GM23338 (cell line): ENCODE measurements around the gene ERI2. TPM values are rescaled to one million over a fixed set of nuclear protein-coding genes. Genes with fewer than 3 reads are reported as not detected.

Source experiments
- ATAC-seq: fragments of 200-7000 bp; cut with Tn5 transposase; 3 replicates; pipeline ENCODE4 v1.9.1; 2020
- DNase-seq: peaks from one replicate; pipeline ENCODE4 v3.0.0-alpha.2; 2015; ENCODE audit warnings: low spot score
- H2AFZ ChIP-seq: fragments of 200-600 bp; sonication (generic); 2 replicates; pipeline ENCODE4 v1.8.0; 2016; ENCODE audit warnings: antibody characterized with exemption, mild to moderate bottlenecking, moderate library complexity
- H3F3A ChIP-seq: fragments of 200-600 bp; sonication (generic); replicated peaks from 2 replicates; pipeline ENCODE4 v1.8.0; 2017; ENCODE audit warnings: antibody characterized with exemption, mixed run types, low read depth
- H3K27ac ChIP-seq: fragments of 200-600 bp; sonication (generic); 2 replicates; pipeline ENCODE4 v1.6.1; 2016; ENCODE audit warnings: low read depth
- H3K27me3 ChIP-seq: fragments of 200-600 bp; sonication (generic); 2 replicates; pipeline ENCODE4 v1.8.0; 2016; ENCODE audit warnings: mild to moderate bottlenecking, mixed run types, moderate library complexity; ENCODE audit not compliant: insufficient read depth
- H3K36me3 ChIP-seq: fragments of 200-600 bp; sonication (generic); 2 replicates; pipeline ENCODE4 v1.8.0; 2016; ENCODE audit warnings: mild to moderate bottlenecking; ENCODE audit not compliant: insufficient read depth
- H3K4me1 ChIP-seq: fragments of 200-600 bp; sonication (generic); 2 replicates; pipeline ENCODE4 v1.8.0; 2016; ENCODE audit warnings: mild to moderate bottlenecking, moderate library complexity; ENCODE audit not compliant: insufficient read depth
- H3K4me2 ChIP-seq: fragments of 200-600 bp; sonication (generic); 2 replicates; pipeline ENCODE4 v1.7.1; 2017; ENCODE audit warnings: mixed run types
- H3K4me3 ChIP-seq: fragments of 200-600 bp; sonication (generic); 2 replicates; pipeline ENCODE4 v1.6.1; 2016; ENCODE audit warnings: mixed run types
- H3K79me2 ChIP-seq: fragments of 200-600 bp; sonication (generic); replicated peaks from 2 replicates; pipeline ENCODE4 v1.8.0; 2017; ENCODE audit warnings: mild to moderate bottlenecking; ENCODE audit not compliant: insufficient read depth
- H3K9me2 ChIP-seq: fragments of 200-600 bp; sonication (generic); 2 replicates; pipeline ENCODE4 v1.8.0; 2017; ENCODE audit not compliant: insufficient read depth
- H4K20me1 ChIP-seq: fragments of 200-600 bp; sonication (generic); replicated peaks from 2 replicates; pipeline ENCODE4 v1.8.0; 2017; ENCODE audit warnings: mild to moderate bottlenecking; ENCODE audit not compliant: insufficient read depth
- H3K27ac Mint-ChIP-seq: 2 replicates; pipeline ENCODE4 v1.8.0; 2020; ENCODE audit warnings: inconsistent platforms, mild to moderate bottlenecking, moderate library complexity, mixed read lengths
- H3K27me3 Mint-ChIP-seq: 3 replicates; pipeline ENCODE4 v1.8.0; 2022; ENCODE audit warnings: low read depth, mild to moderate bottlenecking, moderate library complexity, mixed read lengths, inconsistent platforms; ENCODE audit not compliant: insufficient read depth, poor library complexity
- H3K36me3 Mint-ChIP-seq: 3 replicates; pipeline ENCODE4 v1.8.0; 2021; ENCODE audit warnings: low read depth, mild to moderate bottlenecking, inconsistent platforms, moderate library complexity, mixed read lengths
- H3K4me1 Mint-ChIP-seq: 3 replicates; pipeline ENCODE4 v1.8.0; 2020; ENCODE audit warnings: mild to moderate bottlenecking, inconsistent platforms, mixed read lengths
- H3K4me3 Mint-ChIP-seq: 3 replicates; pipeline ENCODE4 v1.8.0; 2021; ENCODE audit warnings: moderate library complexity, mild to moderate bottlenecking, inconsistent platforms, mixed read lengths
- H3K9me3 Mint-ChIP-seq: 3 replicates; pipeline ENCODE4 v1.8.0; 2020; ENCODE audit warnings: moderate library complexity, mild to moderate bottlenecking, inconsistent platforms, mixed read lengths
- CREB1 ChIP-seq: fragments of 250-450 bp; sonication (Bioruptor Pico); IDR thresholded peaks from 2 replicates; pipeline ENCODE4 v1.5.0; 2020; ENCODE audit warnings: low read depth, mild to moderate bottlenecking, moderate library complexity
- ETS1 ChIP-seq: IDR thresholded peaks from 2 replicates; pipeline ENCODE4 v1.6.1; 2016; ENCODE audit warnings: antibody characterized with exemption
- EZH2 ChIP-seq: fragments of 200-600 bp; sonication (generic); IDR thresholded peaks from one replicate; pipeline ENCODE4 v1.8.0; 2017; ENCODE audit warnings: antibody characterized with exemption, mild to moderate bottlenecking, low read depth; ENCODE audit not compliant: unreplicated experiment
- EZH2phosphoT487 ChIP-seq: fragments of 200-600 bp; sonication (generic); IDR thresholded peaks from one replicate; pipeline ENCODE4 v1.8.1; 2018; ENCODE audit warnings: antibody characterized with exemption; ENCODE audit not compliant: unreplicated experiment
- JUNB ChIP-seq: IDR thresholded peaks from one replicate; pipeline ENCODE4 v1.6.1; 2016; ENCODE audit warnings: antibody characterized with exemption; ENCODE audit not compliant: unreplicated experiment
- NANOG ChIP-seq: IDR thresholded peaks from 2 replicates; pipeline ENCODE4 v1.6.1; 2016; ENCODE audit warnings: antibody characterized with exemption, borderline replicate concordance
- POLR2AphosphoS5 ChIP-seq: IDR thresholded peaks from 2 replicates; pipeline ENCODE4 v1.6.1; 2016; ENCODE audit warnings: antibody characterized with exemption, low read depth
- REST ChIP-seq: IDR thresholded peaks from one replicate; pipeline ENCODE4 v1.6.1; 2018; ENCODE audit warnings: antibody characterized with exemption; ENCODE audit not compliant: unreplicated experiment
- STAT1 ChIP-seq: IDR thresholded peaks from one replicate; pipeline ENCODE4 v1.6.1; 2016; ENCODE audit warnings: antibody characterized with exemption; ENCODE audit not compliant: unreplicated experiment
- ZNF114 ChIP-seq: fragments of 250-450 bp; sonication (Bioruptor Pico); IDR thresholded peaks from 2 replicates; pipeline ENCODE4 v1.5.0; 2020; ENCODE audit warnings: mild to moderate bottlenecking, moderate library complexity
- ZNF331 ChIP-seq: fragments of 250-450 bp; sonication (Bioruptor Pico); IDR thresholded peaks from 2 replicates; pipeline ENCODE4 v1.5.0; 2020; ENCODE audit warnings: low read depth, mild to moderate bottlenecking, moderate library complexity
- polyA plus RNA-seq: library from polyadenylated mRNA; unstranded; fragments of >200 nt; fragmentation: Nextera tagmentation; extraction: Ambion mirVana; gene quantifications from 2 replicates; pipeline ENCODE4 v1.2.1, GENCODE V29; 2016
- total RNA-seq: library from RNA; depleted of rRNA; stranded (reverse); fragments of >200 nt; shearing (Covaris generic); gene quantifications from 2 replicates; pipeline ENCODE4 v1.2.3, GENCODE V29; 2014
- TF ChIP-seq, protein P1 (sequence below): fragments of 250-450 bp; sonication (Bioruptor Pico); IDR thresholded peaks from 2 replicates; pipeline ENCODE4 v1.5.0; 2020; ENCODE audit warnings: mild to moderate bottlenecking, moderate library complexity
- TF ChIP-seq, protein P2 (sequence below), 2 experiments: fragments of 200-600 bp in 1 of 2; sonication (generic) in 1 of 2; conservative IDR thresholded peaks; 2 replicates each; pipeline versions ENCODE4 v1.5.1 to v1.6.1; 2016 to 2017; ENCODE audit warnings: antibody characterized with exemption in 2 of 2, low read depth in 2 of 2, mild to moderate bottlenecking in 2 of 2, moderate library complexity in 1 of 2

Gene ERI2
- total and polyA plus RNA-seq, 2 experiments from 2014 or later: 7.2 to 19.5 TPM

DNA sequence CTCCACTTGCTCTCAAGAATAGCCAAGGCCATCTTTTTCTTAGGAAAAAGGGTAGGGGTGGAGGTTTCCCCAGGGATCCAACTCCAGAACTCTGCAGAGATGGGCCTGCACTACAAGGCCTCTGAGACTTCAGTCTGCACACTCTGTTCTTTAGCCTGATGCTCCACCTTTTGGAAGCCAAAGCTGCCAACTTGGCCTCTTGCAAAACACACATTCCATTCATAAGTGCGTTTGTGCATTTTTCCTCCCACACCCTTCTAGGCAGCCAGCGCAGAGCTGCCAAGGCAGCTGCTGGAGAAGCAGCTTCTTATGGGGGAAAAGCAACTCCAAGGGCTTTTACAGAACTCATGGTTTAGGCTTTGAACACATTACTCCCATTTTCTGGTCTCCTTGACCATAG is 45.3 kb upstream of the ERI2 start:
- H3K4me3 ChIP-seq: no peak overlapping the region
- TF ChIP-seq ETS1 (no peak), POLR2AphosphoS5 (no peak), ZNF114 (no peak), ZNF331 (CRISPR knock-in tag) (no peak), STAT1 (no peak), JUNB (no peak), EZH2 (no peak), EZH2phosphoT487 (no peak), REST (no peak), CREB1 (CRISPR knock-in tag) (no peak), NANOG (no peak)
- TF ChIP-seq, protein P1, sequence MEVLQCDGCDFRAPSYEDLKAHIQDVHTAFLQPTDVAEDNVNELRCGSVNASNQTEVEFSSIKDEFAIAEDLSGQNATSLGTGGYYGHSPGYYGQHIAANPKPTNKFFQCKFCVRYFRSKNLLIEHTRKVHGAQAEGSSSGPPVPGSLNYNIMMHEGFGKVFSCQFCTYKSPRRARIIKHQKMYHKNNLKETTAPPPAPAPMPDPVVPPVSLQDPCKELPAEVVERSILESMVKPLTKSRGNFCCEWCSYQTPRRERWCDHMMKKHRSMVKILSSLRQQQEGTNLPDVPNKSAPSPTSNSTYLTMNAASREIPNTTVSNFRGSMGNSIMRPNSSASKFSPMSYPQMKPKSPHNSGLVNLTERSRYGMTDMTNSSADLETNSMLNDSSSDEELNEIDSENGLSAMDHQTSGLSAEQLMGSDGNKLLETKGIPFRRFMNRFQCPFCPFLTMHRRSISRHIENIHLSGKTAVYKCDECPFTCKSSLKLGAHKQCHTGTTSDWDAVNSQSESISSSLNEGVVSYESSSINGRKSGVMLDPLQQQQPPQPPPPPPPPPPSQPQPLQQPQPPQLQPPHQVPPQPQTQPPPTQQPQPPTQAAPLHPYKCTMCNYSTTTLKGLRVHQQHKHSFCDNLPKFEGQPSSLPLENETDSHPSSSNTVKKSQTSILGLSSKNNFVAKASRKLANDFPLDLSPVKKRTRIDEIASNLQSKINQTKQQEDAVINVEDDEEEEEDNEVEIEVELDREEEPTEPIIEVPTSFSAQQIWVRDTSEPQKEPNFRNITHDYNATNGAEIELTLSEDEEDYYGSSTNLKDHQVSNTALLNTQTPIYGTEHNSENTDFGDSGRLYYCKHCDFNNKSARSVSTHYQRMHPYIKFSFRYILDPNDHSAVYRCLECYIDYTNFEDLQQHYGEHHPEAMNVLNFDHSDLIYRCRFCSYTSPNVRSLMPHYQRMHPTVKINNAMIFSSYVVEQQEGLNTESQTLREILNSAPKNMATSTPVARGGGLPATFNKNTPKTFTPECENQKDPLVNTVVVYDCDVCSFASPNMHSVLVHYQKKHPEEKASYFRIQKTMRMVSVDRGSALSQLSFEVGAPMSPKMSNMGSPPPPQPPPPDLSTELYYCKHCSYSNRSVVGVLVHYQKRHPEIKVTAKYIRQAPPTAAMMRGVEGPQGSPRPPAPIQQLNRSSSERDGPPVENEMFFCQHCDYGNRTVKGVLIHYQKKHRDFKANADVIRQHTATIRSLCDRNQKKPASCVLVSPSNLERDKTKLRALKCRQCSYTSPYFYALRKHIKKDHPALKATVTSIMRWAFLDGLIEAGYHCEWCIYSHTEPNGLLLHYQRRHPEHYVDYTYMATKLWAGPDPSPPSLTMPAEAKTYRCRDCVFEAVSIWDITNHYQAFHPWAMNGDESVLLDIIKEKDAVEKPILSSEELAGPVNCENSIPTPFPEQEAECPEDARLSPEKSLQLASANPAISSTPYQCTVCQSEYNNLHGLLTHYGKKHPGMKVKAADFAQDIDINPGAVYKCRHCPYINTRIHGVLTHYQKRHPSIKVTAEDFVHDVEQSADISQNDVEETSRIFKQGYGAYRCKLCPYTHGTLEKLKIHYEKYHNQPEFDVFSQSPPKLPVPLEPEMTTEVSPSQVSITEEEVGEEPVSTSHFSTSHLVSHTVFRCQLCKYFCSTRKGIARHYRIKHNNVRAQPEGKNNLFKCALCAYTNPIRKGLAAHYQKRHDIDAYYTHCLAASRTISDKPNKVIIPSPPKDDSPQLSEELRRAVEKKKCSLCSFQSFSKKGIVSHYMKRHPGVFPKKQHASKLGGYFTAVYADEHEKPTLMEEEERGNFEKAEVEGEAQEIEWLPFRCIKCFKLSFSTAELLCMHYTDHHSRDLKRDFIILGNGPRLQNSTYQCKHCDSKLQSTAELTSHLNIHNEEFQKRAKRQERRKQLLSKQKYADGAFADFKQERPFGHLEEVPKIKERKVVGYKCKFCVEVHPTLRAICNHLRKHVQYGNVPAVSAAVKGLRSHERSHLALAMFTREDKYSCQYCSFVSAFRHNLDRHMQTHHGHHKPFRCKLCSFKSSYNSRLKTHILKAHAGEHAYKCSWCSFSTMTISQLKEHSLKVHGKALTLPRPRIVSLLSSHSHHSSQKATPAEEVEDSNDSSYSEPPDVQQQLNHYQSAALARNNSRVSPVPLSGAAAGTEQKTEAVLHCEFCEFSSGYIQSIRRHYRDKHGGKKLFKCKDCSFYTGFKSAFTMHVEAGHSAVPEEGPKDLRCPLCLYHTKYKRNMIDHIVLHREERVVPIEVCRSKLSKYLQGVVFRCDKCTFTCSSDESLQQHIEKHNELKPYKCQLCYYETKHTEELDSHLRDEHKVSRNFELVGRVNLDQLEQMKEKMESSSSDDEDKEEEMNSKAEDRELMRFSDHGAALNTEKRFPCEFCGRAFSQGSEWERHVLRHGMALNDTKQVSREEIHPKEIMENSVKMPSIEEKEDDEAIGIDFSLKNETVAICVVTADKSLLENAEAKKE (CRISPR knock-in tag): no peak
- TF ChIP-seq, protein P2, sequence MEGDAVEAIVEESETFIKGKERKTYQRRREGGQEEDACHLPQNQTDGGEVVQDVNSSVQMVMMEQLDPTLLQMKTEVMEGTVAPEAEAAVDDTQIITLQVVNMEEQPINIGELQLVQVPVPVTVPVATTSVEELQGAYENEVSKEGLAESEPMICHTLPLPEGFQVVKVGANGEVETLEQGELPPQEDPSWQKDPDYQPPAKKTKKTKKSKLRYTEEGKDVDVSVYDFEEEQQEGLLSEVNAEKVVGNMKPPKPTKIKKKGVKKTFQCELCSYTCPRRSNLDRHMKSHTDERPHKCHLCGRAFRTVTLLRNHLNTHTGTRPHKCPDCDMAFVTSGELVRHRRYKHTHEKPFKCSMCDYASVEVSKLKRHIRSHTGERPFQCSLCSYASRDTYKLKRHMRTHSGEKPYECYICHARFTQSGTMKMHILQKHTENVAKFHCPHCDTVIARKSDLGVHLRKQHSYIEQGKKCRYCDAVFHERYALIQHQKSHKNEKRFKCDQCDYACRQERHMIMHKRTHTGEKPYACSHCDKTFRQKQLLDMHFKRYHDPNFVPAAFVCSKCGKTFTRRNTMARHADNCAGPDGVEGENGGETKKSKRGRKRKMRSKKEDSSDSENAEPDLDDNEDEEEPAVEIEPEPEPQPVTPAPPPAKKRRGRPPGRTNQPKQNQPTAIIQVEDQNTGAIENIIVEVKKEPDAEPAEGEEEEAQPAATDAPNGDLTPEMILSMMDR (conservative IDR thresholded peaks at IDR 0.05; ENCODE audit: low read depth in 2 of 2): no peak
- H3K27me3 ChIP-seq: no peaks in the 10 kb centered on the region
- no peak for ATAC-seq
- Mint-ChIP-seq H3K27ac (no peak overlapping the region), H3K27me3 (peaks cover 2% of the 10 kb centered on the region), H3K4me1 (peaks cover 7% of the 10 kb centered on the region), H3K36me3 (peaks cover 3% of the 10 kb centered on the region; the same call in 2 of the 3 replicates), H3K4me3 (no peak overlapping the region), H3K9me3 (no peaks in the 10 kb centered on the region)
- H3K4me2 ChIP-seq: no peak overlapping the region
- no peaks in the 10 kb centered on the region for H4K20me1 ChIP-seq
- no peaks in the 10 kb centered on the region for H3F3A ChIP-seq
- H3K79me2 ChIP-seq: 0 out of 2 replicates have a peak, but pooled peaks cover 8% of the 10 kb centered on the region
- H3K36me3 ChIP-seq: no peaks in the 10 kb centered on the region
- no peak for DNase-seq
- no peaks in the 10 kb centered on the region for H3K9me2 ChIP-seq
- H3K27ac ChIP-seq: peak overlapping the region; percentile 42; the same call in 1 of the 2 replicates
- no peak overlapping the region for H2AFZ ChIP-seq
- H3K4me1 ChIP-seq: peaks cover 4% of the 10 kb centered on the region
